Transverse colon (tissue), 4 donors: Measurements from ENCODE around the gene PLOD3. TPM values are rescaled to one million over a fixed set of nuclear protein-coding genes. Genes with fewer than 3 reads are reported as not detected.

ENCODE experiments used
- DNase-seq: peaks from one replicate; pipeline ENCODE4 v3.0.0-alpha.2; 2019
- H3K27ac ChIP-seq, 4 donors: fragments of 200-600 bp; sonication (generic); 2 replicates each; pipeline ENCODE4 v1.5.1; 2016 to 2018; ENCODE audit warnings: inconsistent platforms in 4 of 4
- H3K27me3 ChIP-seq: fragments of 200-600 bp; sonication (generic); 2 replicates; pipeline ENCODE4 v1.5.1; 2017; ENCODE audit warnings: inconsistent platforms
- H3K36me3 ChIP-seq, 4 donors: fragments of 200-600 bp; sonication (generic); 2 replicates each; pipeline ENCODE4 v1.5.1; 2017 to 2019; ENCODE audit warnings: inconsistent platforms in 4 of 4
- H3K4me1 ChIP-seq, 4 donors: fragments of 200-600 bp; sonication (generic); 2 replicates each; pipeline ENCODE4 v1.5.1; 2017 to 2020; ENCODE audit warnings: inconsistent platforms in 4 of 4
- H3K4me3 ChIP-seq, 4 donors: fragments of 200-600 bp; sonication (generic); 1 replicate in 1 of 4; 2 replicates in 3 of 4; pipeline versions ENCODE4 v1.5.1 to v1.6.1; 2017 to 2019; ENCODE audit warnings: inconsistent platforms in 4 of 4
- H3K9me3 ChIP-seq, 2 donors: fragments of 200-600 bp; sonication (generic); 2 replicates each; pipeline ENCODE4 v1.5.1; 2017 to 2019; ENCODE audit warnings: inconsistent platforms in 2 of 2
- EP300 ChIP-seq: sonication (generic); formaldehyde crosslinking; IDR thresholded peaks from one replicate; pipeline ENCODE4 v1.6.1; 2017; ENCODE audit warnings: antibody characterized with exemption, low read depth
- POLR2A ChIP-seq: fragments of 450-650 bp; IDR thresholded peaks from one replicate; pipeline ENCODE4 v1.6.1; 2016; ENCODE audit warnings: antibody characterized with exemption, mild to moderate bottlenecking, moderate library complexity
- POLR2AphosphoS5 ChIP-seq, 3 donors: sonication (generic); formaldehyde crosslinking; IDR thresholded peaks; one replicate each; pipeline ENCODE4 v1.6.1; 2016; ENCODE audit warnings: antibody characterized with exemption in 3 of 3
- WGBS, 2 donors: methylation state at CpG; one replicate each; pipeline ENCODE4 v1.1.5; 2018; ENCODE audit warnings: low coverage in 1 of 2; 5-methylcytosine and 5-hydroxymethylcytosine counted together
- in situ Hi-C, 4 donors: fragments of 200-750 bp; cut with MboI; loops; one replicate each; pipeline versions ENCODE4 v1.15.0 to v1.15.1; 2017; ENCODE audit warnings: low sequenced_read_pairs in 3 of 4, low pct_ligation_motif_present in 1 of 4, low pct_unique_long_range_greater_than_20kb in 1 of 4
- intact Hi-C: fragments of 100-400 bp; cut with DNase I; formaldehyde crosslinking; loops from one replicate; pipeline ENCODE4 v1.15.1; 2023; ENCODE audit warnings: low total_unique reads
- total RNA-seq, 4 donors: library from RNA; depleted of rRNA; stranded (reverse); fragments of >200 nt; gene quantifications; one replicate each; pipeline ENCODE4 v1.1.0, GENCODE V29; 2016
- TF ChIP-seq, protein P1 (sequence below), 5 experiments: fragments of 200-600 bp in 3 of 5; fragments of 450-650 bp in 2 of 5; sonication (generic) in 3 of 5; IDR thresholded peaks; 1 replicate in 2 of 5; 2 replicates in 3 of 5; pipeline ENCODE4 v1.5.1; 2016 to 2017; ENCODE audit warnings: antibody characterized with exemption in 5 of 5, inconsistent platforms in 3 of 5, mild to moderate bottlenecking in 2 of 5, moderate library complexity in 1 of 5

Gene PLOD3
- total RNA-seq, 4 donors from 2014 or later, result 48.4 to 81.2 (median 60.8) TPM

- no peak for DNase-seq
- TF ChIP-seq, protein P1, sequence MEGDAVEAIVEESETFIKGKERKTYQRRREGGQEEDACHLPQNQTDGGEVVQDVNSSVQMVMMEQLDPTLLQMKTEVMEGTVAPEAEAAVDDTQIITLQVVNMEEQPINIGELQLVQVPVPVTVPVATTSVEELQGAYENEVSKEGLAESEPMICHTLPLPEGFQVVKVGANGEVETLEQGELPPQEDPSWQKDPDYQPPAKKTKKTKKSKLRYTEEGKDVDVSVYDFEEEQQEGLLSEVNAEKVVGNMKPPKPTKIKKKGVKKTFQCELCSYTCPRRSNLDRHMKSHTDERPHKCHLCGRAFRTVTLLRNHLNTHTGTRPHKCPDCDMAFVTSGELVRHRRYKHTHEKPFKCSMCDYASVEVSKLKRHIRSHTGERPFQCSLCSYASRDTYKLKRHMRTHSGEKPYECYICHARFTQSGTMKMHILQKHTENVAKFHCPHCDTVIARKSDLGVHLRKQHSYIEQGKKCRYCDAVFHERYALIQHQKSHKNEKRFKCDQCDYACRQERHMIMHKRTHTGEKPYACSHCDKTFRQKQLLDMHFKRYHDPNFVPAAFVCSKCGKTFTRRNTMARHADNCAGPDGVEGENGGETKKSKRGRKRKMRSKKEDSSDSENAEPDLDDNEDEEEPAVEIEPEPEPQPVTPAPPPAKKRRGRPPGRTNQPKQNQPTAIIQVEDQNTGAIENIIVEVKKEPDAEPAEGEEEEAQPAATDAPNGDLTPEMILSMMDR (IDR thresholded peaks at IDR 0.05), result no peak
- no peak for TF ChIP-seq POLR2A
- TF ChIP-seq POLR2AphosphoS5 (IDR thresholded peaks at IDR 0.05), result no peak
- no peak for TF ChIP-seq EP300
- intact Hi-C loops, result loop anchor here (5.0 kb wide), 1 partner anchor 272 kb away; no protein-coding TSS in a partner anchor
- 10% methylated on average over 14 of the region's 27 CpGs; no CpG with 5 or more reads in 1 of the 2 donors for WGBS, 2 donors
- Histone ChIP-seq H3K4me3 (peak overlapping the region in 1 of 4 donors; percentile 13), H3K4me1 (peaks cover 5 to 17% (median 12%) of the 10 kb centered on the region in 4 donors), H3K27ac (no peak overlapping the region), H3K36me3 (no peaks in the 10 kb centered on the region), H3K27me3 (peaks cover 81% of the 10 kb centered on the region), H3K9me3 (no peaks in the 10 kb centered on the region)
- in situ Hi-C loops, result no loop called here
Measured at GRCh38 chr7:101179713-101180112, 37.7 kb downstream of the PLOD3 start.

DNA sequence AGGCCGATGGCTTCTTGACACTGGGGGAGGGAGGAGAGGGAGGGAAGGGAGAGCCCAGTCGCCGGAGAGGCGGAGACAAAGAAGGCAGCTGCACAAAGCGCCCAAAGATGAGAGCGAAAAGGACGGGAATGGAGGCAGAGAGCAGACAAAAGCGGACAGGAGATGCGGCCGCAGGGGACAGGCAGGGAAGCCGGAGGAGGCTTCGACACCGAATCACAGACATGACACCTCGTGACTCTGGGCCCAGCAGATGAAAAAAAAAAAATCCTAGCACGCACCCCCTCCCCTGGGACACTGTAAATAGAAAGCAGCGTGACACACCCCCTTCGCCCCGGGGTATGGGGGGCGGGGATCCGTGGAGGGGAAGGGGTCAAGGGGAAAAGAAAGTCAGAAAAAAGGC is 38.3 kb downstream of the PLOD3 start:
- Histone ChIP-seq H3K27me3 (peaks cover 87% of the 10 kb centered on the region), H3K27ac (no peak overlapping the region), H3K9me3 (no peaks in the 10 kb centered on the region), H3K4me1 (peaks cover 5 to 17% (median 13%) of the 10 kb centered on the region in 4 donors), H3K36me3 (no peaks in the 10 kb centered on the region), H3K4me3 (no peak overlapping the region)
- DNase-seq, result no peak
- intact Hi-C loops (loop anchor here (5.0 kb wide), 1 partner anchor 272 kb away; no protein-coding TSS in a partner anchor), in situ Hi-C loops (no loop called here)
- 0 to 4% methylated on average over 1 to 20 of the region's 20 CpGs for WGBS, 2 donors
- TF ChIP-seq POLR2AphosphoS5 (IDR thresholded peaks at IDR 0.05) (no peak), EP300 (no peak), POLR2A (no peak)
- TF ChIP-seq, protein P1 (IDR thresholded peaks at IDR 0.05), result no peak

DNA sequence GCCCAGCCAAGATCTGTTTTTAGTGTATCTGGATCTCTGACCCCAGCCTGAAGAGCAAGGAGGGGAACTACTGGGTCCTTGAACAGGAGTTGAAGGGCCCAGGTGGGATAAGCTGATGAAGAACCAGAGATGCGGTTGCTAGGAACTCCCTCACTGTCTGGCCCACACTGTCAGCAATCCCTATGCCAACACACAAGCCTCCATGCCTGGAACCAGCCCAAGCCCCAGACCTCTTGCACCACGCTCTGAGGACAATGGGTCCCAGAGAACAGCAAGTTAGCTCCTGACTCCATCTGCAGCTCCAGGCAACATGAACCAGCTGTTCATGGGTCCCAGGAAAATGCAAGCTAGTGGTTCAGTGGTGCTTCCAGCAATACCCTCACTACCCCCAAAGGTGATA is 39.7 kb downstream of the PLOD3 start:
- peaks cover 100% of the 10 kb centered on the region for H3K27me3 ChIP-seq

DNA sequence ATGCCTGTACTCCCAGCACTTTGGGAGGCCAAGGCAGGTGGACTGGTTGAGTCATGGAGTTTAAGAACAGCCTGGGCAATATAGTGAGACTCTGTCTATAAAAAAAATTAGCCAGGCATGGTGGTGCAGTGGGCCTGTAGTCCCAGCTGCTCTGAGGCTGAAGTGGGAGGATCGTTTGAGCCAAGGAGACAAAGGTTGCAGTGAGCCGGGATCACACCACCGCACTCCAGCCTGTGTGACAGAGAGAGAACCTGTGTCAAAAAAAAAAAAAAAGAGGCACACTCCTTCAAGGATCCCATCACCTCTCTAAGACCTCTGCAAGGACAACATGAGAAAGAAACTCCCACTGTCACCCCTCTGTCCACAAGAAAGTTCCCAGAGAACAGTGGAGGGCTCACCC is 41.7 kb downstream of the PLOD3 start:
- intact Hi-C loops (loop anchor here (5.0 kb wide), 1 partner anchor 268 kb away; no protein-coding TSS in a partner anchor), in situ Hi-C loops (no loop called here)
- no peaks in the 10 kb centered on the region for H3K9me3 ChIP-seq
- H3K36me3 ChIP-seq, result no peaks in the 10 kb centered on the region
- 38% methylated on average over 3 of the region's 3 CpGs; no CpG with 5 or more reads in 1 of the 2 donors for WGBS, 2 donors
- no peak for DNase-seq
- H3K4me1 ChIP-seq, result peaks cover 8 to 40% (median 37%) of the 10 kb centered on the region in 4 donors
- no peak for TF ChIP-seq POLR2AphosphoS5 (IDR thresholded peaks at IDR 0.05)
- no peak for TF ChIP-seq POLR2A
- TF ChIP-seq EP300, result no peak
- H3K4me3 ChIP-seq, result no peak overlapping the region
- peaks cover 100% of the 10 kb centered on the region for H3K27me3 ChIP-seq
- H3K27ac ChIP-seq, result no peak overlapping the region

More for the DNA sequence above, 39.7 kb downstream of the PLOD3 start:
- no peak for TF ChIP-seq POLR2AphosphoS5 (IDR thresholded peaks at IDR 0.05)
- TF ChIP-seq, protein P1 (IDR thresholded peaks at IDR 0.05), result no peak
- TF ChIP-seq EP300, result no peak
- no peak for TF ChIP-seq POLR2A
- Histone ChIP-seq H3K9me3 (no peaks in the 10 kb centered on the region), H3K4me1 (peaks cover 5 to 32% (median 26%) of the 10 kb centered on the region in 4 donors), H3K27ac (no peak overlapping the region), H3K36me3 (no peaks in the 10 kb centered on the region), H3K4me3 (no peak overlapping the region)
- in situ Hi-C loops (no loop called here), intact Hi-C loops (loop anchor here (5.0 kb wide), 1 partner anchor 270 kb away; no protein-coding TSS in a partner anchor)
- DNase-seq, result no peak
- 79% methylated on average over 2 of the region's 2 CpGs; no CpG with 5 or more reads in 1 of the 2 donors for WGBS, 2 donors
